HG03045 (cell line): ENCODE measurements around the gene IPO8.
"Not testable (repeated sequence)": the region's sequence is repeated elsewhere in the genome, so short reads cannot be mapped to it uniquely, and the experiment has no call there.

Experiments
- ATAC-seq: cut with Tn5 transposase; IDR thresholded peaks from one replicate; pipeline ENCODE4 v1.9.1; 2021; ENCODE audit warnings: mild to moderate bottlenecking, moderate library complexity; ENCODE audit not compliant: unreplicated experiment

The IPO8 gene

DNA sequence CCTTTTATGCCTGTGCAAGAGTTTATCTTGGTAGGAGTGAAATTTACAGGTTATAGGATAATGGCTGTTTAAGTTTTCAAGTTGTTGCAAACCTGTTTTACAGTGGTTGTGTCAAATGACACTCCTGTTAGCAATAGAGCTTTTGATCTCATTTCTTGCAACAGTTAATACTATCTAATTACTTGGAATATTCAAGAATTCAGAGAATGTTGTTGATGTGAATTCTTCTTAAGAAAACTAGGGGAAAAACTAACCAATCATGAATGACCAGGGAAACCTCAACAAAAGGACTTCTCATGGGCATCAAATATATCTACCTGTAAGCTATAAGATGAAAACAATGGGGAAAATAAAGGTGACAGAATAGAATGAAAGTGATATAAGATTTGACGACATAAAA, 85.0 kb downstream of the IPO8 start:
- no peak for ATAC-seq

- not testable (repeated sequence) for ATAC-seq
Measured at GRCh38 chr12:30609819-30610218, 85.8 kb downstream of the IPO8 start.

- ATAC-seq: not testable (repeated sequence)
Measured at GRCh38 chr12:30604302-30604701, 91.4 kb downstream of the IPO8 start.

- ATAC-seq: no peak
Measured at GRCh38 chr12:30603129-30603528, 92.5 kb downstream of the IPO8 start.

DNA sequence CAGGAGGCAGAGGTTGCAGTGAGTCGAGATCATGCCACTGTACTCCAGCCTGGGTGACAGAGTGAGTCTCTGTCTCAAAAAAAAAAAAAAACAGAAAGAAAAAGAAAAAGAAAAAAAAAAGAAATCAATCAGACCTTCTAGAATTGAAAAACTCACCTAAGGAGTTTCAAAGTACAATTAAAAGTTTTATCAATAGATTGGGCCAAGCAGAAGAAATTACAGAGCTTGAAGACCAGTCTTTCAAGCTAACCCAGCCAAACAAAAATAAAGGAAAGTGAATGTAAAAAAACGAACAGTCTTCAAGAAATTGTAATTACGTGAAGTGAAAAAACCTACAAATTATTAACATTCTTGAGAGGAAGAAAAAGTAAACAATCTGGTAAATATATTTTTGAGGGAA, 93.0 kb downstream of the IPO8 start:
- ATAC-seq: no peak

DNA sequence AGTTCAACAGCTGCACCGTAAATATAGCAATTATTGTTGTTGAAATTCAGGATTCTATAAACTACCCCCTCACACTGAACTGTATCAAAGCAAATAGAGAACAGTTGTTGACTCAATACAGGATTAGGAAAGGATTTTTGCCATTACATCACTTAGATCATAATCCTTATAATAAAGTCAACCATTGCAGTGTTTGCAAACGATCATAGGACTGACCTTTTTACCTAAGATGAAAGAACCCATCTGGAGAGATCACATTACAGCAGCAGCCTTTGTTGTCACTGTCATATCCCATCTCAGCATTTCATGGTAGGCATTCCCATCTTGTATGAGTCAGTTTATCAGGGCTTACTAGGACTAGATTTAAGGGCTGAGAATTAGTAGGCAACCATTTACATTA, 96.1 kb downstream of the IPO8 start:
- no peak for ATAC-seq

DNA sequence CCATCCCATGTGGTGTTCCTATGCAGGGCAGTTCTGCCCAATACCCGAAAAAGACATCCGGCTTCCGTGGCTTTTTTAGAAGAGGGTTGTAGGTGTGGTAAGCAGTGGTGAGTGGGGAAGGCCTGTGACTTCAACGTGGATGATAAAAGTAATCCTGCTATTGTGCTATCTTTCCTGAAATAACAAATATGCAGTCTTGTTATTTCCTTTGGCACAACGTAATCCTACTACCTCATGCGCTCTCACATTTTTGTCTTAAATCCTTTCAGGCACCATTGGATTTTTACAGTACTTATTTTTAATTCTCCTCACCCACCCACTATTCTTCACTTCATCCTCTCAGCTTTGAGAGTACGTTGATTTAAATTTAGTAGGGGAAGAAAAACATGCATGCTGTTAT, 96.8 kb downstream of the IPO8 start:
- ATAC-seq: no peak

- no peak for ATAC-seq
Measured at GRCh38 chr12:30595742-30596141, 99.9 kb downstream of the IPO8 start.

GRCh38 chr12:30594509-30594908, 101.2 kb downstream of the IPO8 start:
- no peak for ATAC-seq

GRCh38 chr12:30588572-30588971, 107.1 kb downstream of the IPO8 start:
- not testable (repeated sequence) for ATAC-seq

DNA sequence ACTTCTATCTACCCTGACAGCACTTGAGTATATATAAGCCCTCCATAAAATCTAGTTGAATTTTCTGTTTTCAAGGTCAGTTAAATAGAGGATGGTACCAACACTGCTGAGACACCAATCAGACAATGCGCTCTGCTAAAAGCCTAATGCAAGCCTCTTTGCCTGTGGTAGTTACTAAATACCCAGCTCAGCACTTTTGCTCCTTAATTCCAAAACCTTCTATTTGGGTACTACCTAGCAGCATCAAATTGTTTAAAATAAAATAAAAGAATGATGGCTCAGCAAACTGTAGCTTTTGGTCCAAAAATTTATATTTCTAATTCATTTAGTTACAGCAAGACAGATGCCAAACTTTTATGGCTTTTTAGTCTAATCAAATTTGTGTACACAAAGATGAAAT, 107.9 kb downstream of the IPO8 start:
- no peak for ATAC-seq

DNA sequence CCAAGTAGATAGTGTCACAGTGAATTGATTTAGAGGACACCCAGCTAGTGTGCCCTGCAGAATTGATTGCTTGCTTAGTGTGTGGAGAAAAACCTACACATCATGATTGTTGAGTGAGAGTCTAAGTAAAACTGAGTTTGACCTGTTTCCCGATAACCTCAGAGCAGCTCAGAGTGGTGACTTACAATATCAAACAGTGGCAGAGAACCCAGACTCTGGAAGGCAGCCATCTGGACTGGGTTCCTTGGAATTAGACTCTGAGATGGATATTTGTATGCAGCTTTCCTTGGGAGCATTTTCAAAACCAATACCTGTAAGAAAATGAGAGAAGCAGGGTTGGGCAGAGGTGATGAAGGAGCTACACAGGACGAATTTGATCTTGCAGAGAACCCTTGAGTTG, 109.8 kb downstream of the IPO8 start:
- ATAC-seq: no peak

- no peak for ATAC-seq
Measured at GRCh38 chr12:30582943-30583342, 112.7 kb downstream of the IPO8 start.

- ATAC-seq: no peak
Measured at GRCh38 chr12:30580344-30580743, 115.3 kb downstream of the IPO8 start.
